HEK293 (cell line): Measurements from ENCODE around the gene DES.

Source experiments
- CTCF ChIA-PET: fragments of 350-600 bp; formaldehyde crosslinking; extraction: SDS; loops from one replicate; lab custom pipeline; 2021; ENCODE audit warnings: antibody characterized with exemption; lab: Yijun Ruan, JAX
- POLR2A ChIA-PET: fragments of 300-600 bp; formaldehyde crosslinking; extraction: SDS; loops from one replicate; lab custom pipeline; 2020; ENCODE audit warnings: antibody characterized with exemption, inconsistent platforms; lab: Yijun Ruan, JAX
- H3K27ac ChIP-seq: fragments of 200-500 bp; sonication (Bioruptor generic); 2 replicates; pipeline ENCODE4 v1.5.1; 2014; ENCODE audit warnings: low read depth, low read length, control low read depth, inconsistent platforms; ENCODE audit errors: extremely low read depth
- H3K36me3 ChIP-seq, 2 experiments: fragments of 200-500 bp in 1 of 2; sonication (Bioruptor generic) in 1 of 2; 1 replicate in 1 of 2; 2 replicates in 1 of 2; pipeline ENCODE4 v1.5.1; 2014 to 2017; ENCODE audit warnings: inconsistent platforms in 2 of 2, low read length in 2 of 2; ENCODE audit not compliant: control insufficient read depth in 2 of 2, insufficient read depth in 1 of 2
- H3K4me1 ChIP-seq: fragments of 200-500 bp; sonication (Bioruptor generic); 2 replicates; pipeline ENCODE4 v1.5.1; 2014; ENCODE audit warnings: mild to moderate bottlenecking, low read length, inconsistent platforms; ENCODE audit not compliant: control insufficient read depth, insufficient read depth
- H3K4me3 ChIP-seq: 2 replicates; pipeline ENCODE4 v1.5.1; 2011; ENCODE audit warnings: low read depth, mild to moderate bottlenecking, control low read depth, low read length, moderate library complexity
- H3K9me3 ChIP-seq: fragments of 200-500 bp; sonication (Bioruptor generic); 2 replicates; pipeline ENCODE4 v1.5.1; 2014; ENCODE audit warnings: low read depth, low read length, inconsistent platforms; ENCODE audit not compliant: control insufficient read depth, insufficient read depth
- ZNF600 ChIP-seq: fragments of 450-650 bp; formaldehyde crosslinking; IDR thresholded peaks from 2 replicates; pipeline ENCODE4 v1.5.1; 2016; ENCODE audit warnings: missing biosample characterization, missing genetic modification characterization
- ZNF707 ChIP-seq: fragments of 450-650 bp; formaldehyde crosslinking; IDR thresholded peaks from 2 replicates; pipeline ENCODE4 v1.5.1; 2016; ENCODE audit warnings: missing biosample characterization, missing genetic modification characterization
- TF ChIP-seq, protein P1 (sequence below): fragments of 450-650 bp; formaldehyde crosslinking; conservative IDR thresholded peaks from 2 replicates; pipeline ENCODE4 v1.5.1; 2016; ENCODE audit warnings: low read depth, missing biosample characterization, missing genetic modification characterization
- TF ChIP-seq, protein P2 (sequence below): fragments of 450-650 bp; formaldehyde crosslinking; IDR thresholded peaks from 2 replicates; pipeline ENCODE4 v1.5.1; 2016; ENCODE audit warnings: missing biosample characterization, missing genetic modification characterization, borderline replicate concordance
- TF ChIP-seq, protein P3 (sequence below): fragments of 450-650 bp; formaldehyde crosslinking; optimal IDR thresholded peaks from 2 replicates; pipeline ENCODE3; 2016; ENCODE audit warnings: missing biosample characterization, mild to moderate bottlenecking, missing genetic modification characterization
- TF ChIP-seq, protein P4 (sequence below): fragments of 450-650 bp; formaldehyde crosslinking; IDR thresholded peaks from 2 replicates; pipeline ENCODE4 v1.5.1; 2017; ENCODE audit warnings: missing biosample characterization, missing genetic modification characterization

Gene DES

DNA sequence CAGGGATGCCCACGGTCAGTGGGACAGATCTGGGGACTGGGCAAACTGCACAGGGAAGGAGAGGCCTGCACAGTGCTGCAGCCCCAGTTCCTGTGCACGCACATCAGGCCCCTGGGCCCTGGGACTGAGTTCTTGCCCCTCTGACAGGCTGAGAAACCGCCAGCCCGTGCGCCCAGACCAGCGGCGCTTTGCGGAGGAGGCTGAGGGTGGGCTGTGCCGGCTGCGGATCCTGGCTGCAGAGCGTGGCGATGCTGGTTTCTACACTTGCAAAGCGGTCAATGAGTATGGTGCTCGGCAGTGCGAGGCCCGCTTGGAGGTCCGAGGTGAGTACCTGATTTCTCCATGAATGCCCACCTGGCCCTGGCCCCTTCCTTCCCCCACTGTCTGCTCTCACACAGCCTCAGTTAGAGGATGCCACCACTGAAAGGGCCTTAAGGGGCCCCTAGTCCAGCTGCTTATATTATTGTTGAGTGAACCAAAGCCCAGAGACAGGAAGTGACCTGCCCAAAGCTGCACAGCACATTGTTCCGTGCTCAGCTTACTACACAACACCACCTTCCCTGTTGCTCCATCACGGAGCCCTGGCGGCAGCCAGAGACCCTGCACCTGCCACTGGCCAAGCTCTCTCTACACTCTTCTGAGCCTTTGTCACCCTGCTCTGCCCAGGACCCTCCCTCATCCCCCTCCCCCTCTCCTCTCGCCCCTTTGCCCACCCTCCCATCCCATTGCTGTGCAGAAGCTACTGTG, 46.3 kb downstream of the DES start (continued):
- TF ChIP-seq, protein P1, sequence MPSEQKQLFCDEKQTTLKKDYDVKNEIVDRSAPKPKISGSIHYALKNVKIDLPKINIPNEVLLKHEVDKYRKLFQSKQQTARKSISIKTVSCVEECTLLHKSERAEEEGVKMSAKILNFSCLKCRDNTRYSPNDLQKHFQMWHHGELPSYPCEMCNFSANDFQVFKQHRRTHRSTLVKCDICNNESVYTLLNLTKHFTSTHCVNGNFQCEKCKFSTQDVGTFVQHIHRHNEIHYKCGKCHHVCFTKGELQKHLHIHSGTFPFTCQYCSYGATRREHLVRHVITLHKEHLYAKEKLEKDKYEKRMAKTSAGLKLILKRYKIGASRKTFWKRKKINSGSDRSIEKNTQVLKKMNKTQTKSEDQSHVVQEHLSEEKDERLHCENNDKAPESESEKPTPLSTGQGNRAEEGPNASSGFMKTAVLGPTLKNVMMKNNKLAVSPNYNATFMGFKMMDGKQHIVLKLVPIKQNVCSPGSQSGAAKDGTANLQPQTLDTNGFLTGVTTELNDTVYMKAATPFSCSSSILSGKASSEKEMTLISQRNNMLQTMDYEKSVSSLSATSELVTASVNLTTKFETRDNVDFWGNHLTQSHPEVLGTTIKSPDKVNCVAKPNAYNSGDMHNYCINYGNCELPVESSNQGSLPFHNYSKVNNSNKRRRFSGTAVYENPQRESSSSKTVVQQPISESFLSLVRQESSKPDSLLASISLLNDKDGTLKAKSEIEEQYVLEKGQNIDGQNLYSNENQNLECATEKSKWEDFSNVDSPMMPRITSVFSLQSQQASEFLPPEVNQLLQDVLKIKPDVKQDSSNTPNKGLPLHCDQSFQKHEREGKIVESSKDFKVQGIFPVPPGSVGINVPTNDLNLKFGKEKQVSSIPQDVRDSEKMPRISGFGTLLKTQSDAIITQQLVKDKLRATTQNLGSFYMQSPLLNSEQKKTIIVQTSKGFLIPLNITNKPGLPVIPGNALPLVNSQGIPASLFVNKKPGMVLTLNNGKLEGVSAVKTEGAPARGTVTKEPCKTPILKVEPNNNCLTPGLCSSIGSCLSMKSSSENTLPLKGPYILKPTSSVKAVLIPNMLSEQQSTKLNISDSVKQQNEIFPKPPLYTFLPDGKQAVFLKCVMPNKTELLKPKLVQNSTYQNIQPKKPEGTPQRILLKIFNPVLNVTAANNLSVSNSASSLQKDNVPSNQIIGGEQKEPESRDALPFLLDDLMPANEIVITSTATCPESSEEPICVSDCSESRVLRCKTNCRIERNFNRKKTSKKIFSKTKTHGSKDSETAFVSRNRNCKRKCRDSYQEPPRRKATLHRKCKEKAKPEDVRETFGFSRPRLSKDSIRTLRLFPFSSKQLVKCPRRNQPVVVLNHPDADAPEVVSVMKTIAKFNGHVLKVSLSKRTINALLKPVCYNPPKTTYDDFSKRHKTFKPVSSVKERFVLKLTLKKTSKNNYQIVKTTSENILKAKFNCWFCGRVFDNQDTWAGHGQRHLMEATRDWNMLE (tag by site-specific recombination): no peak
- TF ChIP-seq, protein P2, sequence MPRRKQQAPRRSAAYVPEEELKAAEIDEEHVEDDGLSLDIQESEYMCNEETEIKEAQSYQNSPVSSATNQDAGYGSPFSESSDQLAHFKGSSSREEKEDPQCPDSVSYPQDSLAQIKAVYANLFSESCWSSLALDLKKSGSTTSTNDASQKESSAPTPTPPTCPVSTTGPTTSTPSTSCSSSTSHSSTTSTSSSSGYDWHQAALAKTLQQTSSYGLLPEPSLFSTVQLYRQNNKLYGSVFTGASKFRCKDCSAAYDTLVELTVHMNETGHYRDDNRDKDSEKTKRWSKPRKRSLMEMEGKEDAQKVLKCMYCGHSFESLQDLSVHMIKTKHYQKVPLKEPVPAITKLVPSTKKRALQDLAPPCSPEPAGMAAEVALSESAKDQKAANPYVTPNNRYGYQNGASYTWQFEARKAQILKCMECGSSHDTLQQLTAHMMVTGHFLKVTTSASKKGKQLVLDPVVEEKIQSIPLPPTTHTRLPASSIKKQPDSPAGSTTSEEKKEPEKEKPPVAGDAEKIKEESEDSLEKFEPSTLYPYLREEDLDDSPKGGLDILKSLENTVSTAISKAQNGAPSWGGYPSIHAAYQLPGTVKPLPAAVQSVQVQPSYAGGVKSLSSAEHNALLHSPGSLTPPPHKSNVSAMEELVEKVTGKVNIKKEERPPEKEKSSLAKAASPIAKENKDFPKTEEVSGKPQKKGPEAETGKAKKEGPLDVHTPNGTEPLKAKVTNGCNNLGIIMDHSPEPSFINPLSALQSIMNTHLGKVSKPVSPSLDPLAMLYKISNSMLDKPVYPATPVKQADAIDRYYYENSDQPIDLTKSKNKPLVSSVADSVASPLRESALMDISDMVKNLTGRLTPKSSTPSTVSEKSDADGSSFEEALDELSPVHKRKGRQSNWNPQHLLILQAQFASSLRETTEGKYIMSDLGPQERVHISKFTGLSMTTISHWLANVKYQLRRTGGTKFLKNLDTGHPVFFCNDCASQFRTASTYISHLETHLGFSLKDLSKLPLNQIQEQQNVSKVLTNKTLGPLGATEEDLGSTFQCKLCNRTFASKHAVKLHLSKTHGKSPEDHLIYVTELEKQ (tag by site-specific recombination): no peak
- TF ChIP-seq ZNF707 (tag by site-specific recombination): no peak
- TF ChIP-seq, protein P3, sequence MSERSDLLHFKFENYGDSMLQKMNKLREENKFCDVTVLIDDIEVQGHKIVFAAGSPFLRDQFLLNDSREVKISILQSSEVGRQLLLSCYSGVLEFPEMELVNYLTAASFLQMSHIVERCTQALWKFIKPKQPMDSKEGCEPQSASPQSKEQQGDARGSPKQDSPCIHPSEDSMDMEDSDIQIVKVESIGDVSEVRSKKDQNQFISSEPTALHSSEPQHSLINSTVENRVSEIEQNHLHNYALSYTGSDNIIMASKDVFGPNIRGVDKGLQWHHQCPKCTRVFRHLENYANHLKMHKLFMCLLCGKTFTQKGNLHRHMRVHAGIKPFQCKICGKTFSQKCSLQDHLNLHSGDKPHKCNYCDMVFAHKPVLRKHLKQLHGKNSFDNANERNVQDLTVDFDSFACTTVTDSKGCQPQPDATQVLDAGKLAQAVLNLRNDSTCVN (tag by site-specific recombination): no peak

DNA sequence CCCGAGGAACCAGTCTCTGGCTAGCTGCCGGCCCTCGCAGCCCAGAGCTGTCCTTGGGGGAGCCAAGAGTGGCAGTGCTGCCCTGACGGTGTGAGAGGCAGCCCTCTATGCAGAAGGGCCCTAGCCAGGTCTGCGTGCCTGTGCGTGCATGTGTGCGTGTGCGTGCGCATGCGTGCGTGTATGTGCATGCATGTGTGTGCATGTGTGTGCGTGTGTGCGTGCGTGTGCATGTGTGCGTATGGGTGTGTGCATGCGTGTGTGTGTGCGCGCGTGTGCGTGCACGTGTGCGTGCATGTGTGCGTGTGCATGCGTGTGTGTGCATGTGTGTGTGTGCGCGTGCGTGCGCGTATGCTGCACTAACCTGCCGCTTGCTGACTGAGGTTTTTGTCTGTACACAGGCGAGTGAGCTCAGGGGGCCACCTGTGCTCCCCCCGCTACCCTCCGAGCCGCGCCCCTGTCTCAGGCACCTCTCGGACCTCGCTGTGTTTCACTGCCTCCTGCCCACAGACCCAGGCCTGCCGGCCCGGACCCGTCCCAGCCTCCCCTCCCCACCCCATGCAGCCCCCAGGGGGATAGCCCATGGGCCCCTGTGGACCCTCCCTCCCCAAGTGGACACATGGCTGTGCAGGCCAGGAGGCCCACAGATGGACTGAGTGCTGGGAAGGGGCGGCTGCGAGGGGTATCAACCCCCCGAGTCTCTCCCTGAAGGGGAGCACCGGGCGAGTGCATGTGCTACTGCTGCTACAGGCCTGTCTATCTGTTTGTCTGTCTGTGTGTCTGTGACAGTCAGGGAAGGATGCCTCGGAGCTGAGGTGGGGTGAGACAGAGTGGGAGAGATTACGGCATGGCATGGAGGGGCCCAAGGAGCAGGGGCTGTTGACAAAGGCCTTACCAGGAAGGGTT, 47.7 kb downstream of the DES start:
- peaks cover 0 to 52% of the 10 kb centered on the region in 2 experiments; a peak in 2 of 3 replicates for H3K36me3 ChIP-seq
- H3K4me3 ChIP-seq: no peak overlapping the region
- no peaks in the 10 kb centered on the region for H3K4me1 ChIP-seq
- TF ChIP-seq, protein P4, sequence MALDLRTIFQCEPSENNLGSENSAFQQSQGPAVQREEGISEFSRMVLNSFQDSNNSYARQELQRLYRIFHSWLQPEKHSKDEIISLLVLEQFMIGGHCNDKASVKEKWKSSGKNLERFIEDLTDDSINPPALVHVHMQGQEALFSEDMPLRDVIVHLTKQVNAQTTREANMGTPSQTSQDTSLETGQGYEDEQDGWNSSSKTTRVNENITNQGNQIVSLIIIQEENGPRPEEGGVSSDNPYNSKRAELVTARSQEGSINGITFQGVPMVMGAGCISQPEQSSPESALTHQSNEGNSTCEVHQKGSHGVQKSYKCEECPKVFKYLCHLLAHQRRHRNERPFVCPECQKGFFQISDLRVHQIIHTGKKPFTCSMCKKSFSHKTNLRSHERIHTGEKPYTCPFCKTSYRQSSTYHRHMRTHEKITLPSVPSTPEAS (tag by site-specific recombination): peak; percentile 85
- no peak for TF ChIP-seq ZNF600
- TF ChIP-seq, protein P3 (tag by site-specific recombination): peak; percentile 17
- TF ChIP-seq, all 188 proteins: peak for 2
- Histone ChIP-seq H3K27ac (no peak overlapping the region), H3K9me3 (no peaks in the 10 kb centered on the region)
- ChIA-PET POLR2A (interaction anchor here (0.5 kb wide), 1 partner anchor 86 kb away, joined by 3 read pairs; no protein-coding TSS in a partner anchor), CTCF (interaction anchor here (2.5 kb wide), 1 partner anchor 10 kb away, joined by 11 read pairs; no protein-coding TSS in a partner anchor)
